Medulla oblongata (tissue), 1 donor: ENCODE data around the gene NDUFA12.
A peak's percentile ranks its signal among the peaks of the same experiment; 100 is the strongest.

Experiments used
- DNase-seq: peaks from one replicate; pipeline ENCODE4 v3.0.0-alpha.2; 2015; ENCODE audit errors: extremely low spot score

The NDUFA12 gene

GRCh38 chr12:94980577-94980976 is 22.9 kb downstream of the NDUFA12 start:
- DNase-seq: peak; percentile 34

- DNase-seq: no peak
Observed at GRCh38 chr12:94979941-94980340, 23.6 kb downstream of the NDUFA12 start.

- no peak for DNase-seq
Observed at GRCh38 chr12:94977766-94978468, 25.6 kb downstream of the NDUFA12 start.

- DNase-seq: no peak
Observed at GRCh38 chr12:94973221-94973620, 30.3 kb downstream of the NDUFA12 start.

- no peak for DNase-seq
Observed at GRCh38 chr12:94972795-94973194, 30.7 kb downstream of the NDUFA12 start.

- DNase-seq: no peak
Observed at GRCh38 chr12:94971923-94972322, 31.6 kb downstream of the NDUFA12 start.

GRCh38 chr12:94970560-94970959 is 32.9 kb downstream of the NDUFA12 start:
- DNase-seq: no peak

GRCh38 chr12:94969424-94969823 is 34.1 kb downstream of the NDUFA12 start:
- DNase-seq: no peak

GRCh38 chr12:94965982-94966630 is 37.4 kb downstream of the NDUFA12 start:
- DNase-seq: no peak

- no peak for DNase-seq
Observed at GRCh38 chr12:94963649-94964048, 39.8 kb downstream of the NDUFA12 start.

GRCh38 chr12:94962670-94963069 is 40.8 kb downstream of the NDUFA12 start:
- DNase-seq: no peak

GRCh38 chr12:94961911-94962310 is 41.6 kb downstream of the NDUFA12 start:
- DNase-seq: no peak

- no peak for DNase-seq
Observed at GRCh38 chr12:94961256-94961824, 42.2 kb downstream of the NDUFA12 start.

- DNase-seq: no peak
Observed at GRCh38 chr12:94957006-94957405, 46.5 kb downstream of the NDUFA12 start.

GRCh38 chr12:94954948-94955592 is 48.4 kb downstream of the NDUFA12 start:
- no peak for DNase-seq

- no peak for DNase-seq
Observed at GRCh38 chr12:94954029-94954685, 49.3 kb downstream of the NDUFA12 start.

GRCh38 chr12:94952325-94952724 is 51.2 kb downstream of the NDUFA12 start:
- no peak for DNase-seq

GRCh38 chr12:94951071-94951934 is 52.2 kb downstream of the NDUFA12 start:
- no peak for DNase-seq

- no peak for DNase-seq
Observed at GRCh38 chr12:94948232-94948810, 55.2 kb downstream of the NDUFA12 start.

- no peak for DNase-seq
Observed at GRCh38 chr12:94942663-94943062, 60.8 kb downstream of the NDUFA12 start.

GRCh38 chr12:94941440-94941862 is 62.0 kb downstream of the NDUFA12 start:
- DNase-seq: peak; percentile 9
